ENCODE results near the gene RNF150. TPM values are rescaled to one million over a fixed set of nuclear protein-coding genes. Genes with fewer than 3 reads are reported as not detected.

RNF150 gene
- total RNA-seq, 1 donor from 2014 or later: 0.07 TPM

DNA sequence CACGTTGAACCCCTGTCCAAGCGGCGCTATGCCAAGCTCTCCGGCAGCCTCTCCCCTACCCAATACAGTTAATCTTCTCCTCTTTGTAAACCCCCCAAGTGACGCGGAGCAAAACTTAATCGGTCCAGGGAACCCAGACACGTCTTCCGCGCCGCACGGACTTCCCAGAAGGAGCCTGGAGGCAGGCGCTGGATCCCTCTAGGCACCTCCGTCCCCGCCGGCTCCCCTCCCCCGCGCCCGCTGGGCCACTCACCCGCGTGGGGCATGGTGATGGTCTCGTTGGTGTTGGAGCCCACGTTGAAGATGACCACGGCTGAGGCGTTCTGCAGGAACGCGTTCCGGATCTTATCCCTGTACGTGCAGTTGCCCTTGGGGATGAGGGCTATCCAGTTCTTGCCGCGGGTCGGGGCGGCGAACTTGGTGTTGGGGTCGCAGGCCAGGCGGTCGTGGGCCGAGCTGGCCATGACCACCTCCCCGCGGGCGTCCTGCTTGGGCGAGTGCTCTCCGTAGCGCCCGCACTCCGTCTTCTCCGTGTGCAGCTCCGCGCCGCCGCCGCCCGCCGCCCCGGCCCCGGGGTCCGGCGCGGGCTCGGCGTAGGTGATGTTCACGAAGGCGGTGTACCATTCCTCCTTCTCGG lies 1.1 kb downstream of the RNF150 start:
- no peak for DNase-seq (ENCODE audit: low read depth, low spot score)

DNA sequence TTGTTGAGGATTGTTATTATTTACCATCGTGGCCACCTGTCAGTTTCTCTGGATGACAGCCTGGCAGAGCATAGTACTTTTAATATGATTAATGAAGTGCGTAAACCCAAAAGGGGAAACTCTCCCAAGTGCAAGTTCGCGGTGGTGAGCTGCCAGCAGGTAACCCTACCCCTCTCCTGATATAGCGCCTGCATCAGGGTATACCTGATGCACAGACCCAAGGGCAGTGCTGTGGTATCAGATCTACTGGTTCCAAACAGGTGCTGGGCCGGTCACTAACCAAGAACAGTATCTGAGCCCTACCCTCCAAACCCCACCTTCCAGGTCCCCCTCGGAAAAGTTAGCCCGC lies 1.6 kb downstream of the RNF150 start:
- DNase-seq (ENCODE audit: low read depth, low spot score): no peak

GRCh38 chr4:141130947-141131605 lies 2.2 kb downstream of the RNF150 start:
- DNase-seq (ENCODE audit: low read depth, low spot score): no peak

GRCh38 chr4:141127884-141128283 lies 5.4 kb downstream of the RNF150 start:
- no peak for DNase-seq (ENCODE audit: low read depth, low spot score)

DNA sequence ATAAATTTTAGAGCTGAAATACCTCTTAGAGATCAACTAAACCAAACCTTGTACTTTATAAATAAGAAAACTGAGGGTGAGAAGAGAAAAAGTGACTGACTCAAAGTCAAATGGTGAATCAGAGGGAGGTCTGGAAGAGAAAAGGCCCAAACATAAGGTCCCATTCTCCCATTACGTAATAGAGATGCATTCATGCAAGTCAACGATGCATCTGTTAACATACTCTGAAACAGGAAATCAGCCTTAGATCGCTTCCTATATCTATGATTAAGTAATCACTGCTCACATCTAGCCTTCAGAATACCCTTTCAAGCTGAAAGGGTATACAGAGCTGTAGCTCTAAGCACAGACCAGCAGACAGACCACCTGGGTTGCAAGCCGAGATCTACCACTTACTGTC lies 6.5 kb downstream of the RNF150 start:
- no peak for DNase-seq (ENCODE audit: low read depth, low spot score)

DNA sequence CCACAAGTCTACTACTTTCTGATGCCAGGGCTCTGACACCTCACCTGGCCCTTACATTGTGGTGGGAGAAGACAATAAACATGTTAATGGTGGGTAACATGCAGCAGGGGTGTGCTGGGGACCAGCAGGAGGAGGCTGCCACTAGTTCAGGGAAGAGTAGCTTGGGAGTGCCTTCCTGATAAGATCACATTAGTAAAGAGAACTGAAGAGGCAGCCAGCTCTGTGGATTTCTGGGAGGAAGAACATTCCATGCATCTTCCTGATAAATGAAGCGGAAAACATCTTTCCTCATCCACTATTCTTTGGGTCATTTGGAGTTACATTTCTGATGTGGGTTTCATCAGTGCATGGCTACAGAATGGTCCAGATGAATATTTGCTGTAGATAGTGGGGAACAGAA lies 9.0 kb downstream of the RNF150 start:
- DNase-seq (ENCODE audit: low read depth, low spot score): no peak

- no peak for DNase-seq (ENCODE audit: low read depth, low spot score)
Observed at GRCh38 chr4:141121768-141122454, 11.4 kb downstream of the RNF150 start.

- DNase-seq (ENCODE audit: low read depth, low spot score): no peak
Observed at GRCh38 chr4:141121101-141121500, 12.2 kb downstream of the RNF150 start.

- DNase-seq (ENCODE audit: low read depth, low spot score): no peak
Observed at GRCh38 chr4:141120036-141120593, 13.2 kb downstream of the RNF150 start.

- no peak for DNase-seq (ENCODE audit: low read depth, low spot score)
Observed at GRCh38 chr4:141119071-141119470, 14.2 kb downstream of the RNF150 start.

- DNase-seq (ENCODE audit: low read depth, low spot score): no peak
Observed at GRCh38 chr4:141118381-141118780, 14.9 kb downstream of the RNF150 start.

DNA sequence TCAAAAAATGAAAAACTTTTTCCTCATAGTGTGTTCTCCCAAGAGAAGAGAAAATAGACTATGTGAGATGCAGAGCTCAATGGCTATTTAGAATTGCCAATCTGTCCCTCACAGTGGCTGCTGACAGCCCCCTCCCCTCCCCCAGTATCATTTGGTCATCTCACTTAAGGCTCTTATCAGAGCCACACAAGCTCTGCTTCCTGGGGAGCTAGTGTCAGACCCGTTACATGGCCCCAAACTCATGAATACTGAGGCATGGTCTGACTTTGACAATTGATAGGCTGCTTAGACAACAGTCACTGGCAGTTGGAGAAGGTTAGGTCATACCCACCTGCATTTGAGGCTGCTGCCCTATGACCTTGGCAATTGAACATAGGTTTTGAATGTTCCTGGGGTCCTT lies 15.3 kb downstream of the RNF150 start:
- DNase-seq (ENCODE audit: low read depth, low spot score): no peak

- no peak for DNase-seq (ENCODE audit: low read depth, low spot score)
Observed at GRCh38 chr4:141109983-141110382, 23.3 kb downstream of the RNF150 start.

GRCh38 chr4:141107927-141108326 lies 25.3 kb downstream of the RNF150 start:
- no peak for DNase-seq (ENCODE audit: low read depth, low spot score)

DNA sequence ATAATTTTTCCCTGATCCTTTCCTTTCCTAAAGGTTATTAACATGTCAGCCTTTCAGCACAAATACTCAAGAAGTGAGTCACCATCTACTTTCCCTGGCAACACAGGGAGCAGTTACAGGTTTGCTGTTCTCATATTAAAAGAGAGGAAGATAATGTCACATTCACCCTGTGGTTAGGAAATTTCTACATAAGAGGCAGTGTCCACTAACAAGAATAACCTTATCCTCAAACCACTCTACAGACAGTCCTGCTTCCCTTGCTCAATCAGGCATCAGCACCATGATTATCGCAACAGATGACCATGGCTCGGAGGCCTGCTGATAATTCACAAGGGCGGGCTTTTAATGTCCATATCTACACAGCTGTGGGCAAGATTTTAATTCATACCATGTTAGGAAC lies 30.9 kb downstream of the RNF150 start:
- DNase-seq (ENCODE audit: low read depth, low spot score): no peak

- no peak for DNase-seq (ENCODE audit: low read depth, low spot score)
Observed at GRCh38 chr4:141101511-141101910, 31.8 kb downstream of the RNF150 start.

- no peak for DNase-seq (ENCODE audit: low read depth, low spot score)
Observed at GRCh38 chr4:141099326-141099725, 33.9 kb downstream of the RNF150 start.

- DNase-seq (ENCODE audit: low read depth, low spot score): no peak
Observed at GRCh38 chr4:141098163-141098562, 35.1 kb downstream of the RNF150 start.

DNA sequence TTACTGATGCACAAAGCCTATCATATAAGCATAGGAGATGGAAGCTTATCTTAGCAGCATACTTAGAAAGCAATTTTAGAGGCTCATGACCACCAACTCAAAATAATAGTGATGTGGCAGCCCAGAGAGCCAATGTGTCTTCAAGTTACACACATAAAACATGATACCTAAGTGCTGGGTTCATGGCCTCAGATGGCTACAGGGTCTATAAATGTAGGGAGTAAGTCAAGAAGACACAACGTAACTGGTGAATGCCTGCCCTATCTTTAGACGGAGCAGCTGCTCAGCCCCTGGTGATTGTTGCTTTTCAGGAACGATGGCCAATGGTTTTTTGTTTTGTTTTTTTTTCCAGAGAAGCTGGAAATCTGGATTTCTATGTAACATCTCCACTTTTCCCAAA lies 42.8 kb downstream of the RNF150 start:
- DNase-seq (ENCODE audit: low read depth, low spot score): no peak

DNA sequence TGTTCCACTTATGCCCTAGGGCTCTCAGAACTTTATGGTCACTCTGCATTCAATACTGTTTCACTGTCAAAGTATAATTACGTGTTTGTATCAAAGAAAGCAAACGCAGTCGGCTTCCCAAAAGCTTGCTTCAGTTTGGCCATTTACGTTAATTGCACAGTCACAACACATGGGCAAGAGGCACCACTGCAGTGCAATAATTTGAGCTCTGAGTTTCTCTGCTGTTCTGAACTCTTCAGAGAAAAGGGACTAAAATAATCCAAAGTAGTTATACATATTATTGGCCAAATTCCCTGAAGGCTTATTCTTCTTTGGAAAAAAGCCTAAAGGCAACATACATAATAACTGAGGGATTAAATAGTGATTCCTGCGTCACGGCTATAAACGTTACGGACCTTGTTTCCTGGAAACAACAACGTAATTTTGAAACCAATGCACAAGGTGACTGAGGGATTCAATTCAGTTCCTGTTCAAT lies 51.3 kb downstream of the RNF150 start:
- no peak for DNase-seq (ENCODE audit: low read depth, low spot score)

GRCh38 chr4:141080668-141081067 lies 52.6 kb downstream of the RNF150 start:
- no peak for DNase-seq (ENCODE audit: low read depth, low spot score)

DNA sequence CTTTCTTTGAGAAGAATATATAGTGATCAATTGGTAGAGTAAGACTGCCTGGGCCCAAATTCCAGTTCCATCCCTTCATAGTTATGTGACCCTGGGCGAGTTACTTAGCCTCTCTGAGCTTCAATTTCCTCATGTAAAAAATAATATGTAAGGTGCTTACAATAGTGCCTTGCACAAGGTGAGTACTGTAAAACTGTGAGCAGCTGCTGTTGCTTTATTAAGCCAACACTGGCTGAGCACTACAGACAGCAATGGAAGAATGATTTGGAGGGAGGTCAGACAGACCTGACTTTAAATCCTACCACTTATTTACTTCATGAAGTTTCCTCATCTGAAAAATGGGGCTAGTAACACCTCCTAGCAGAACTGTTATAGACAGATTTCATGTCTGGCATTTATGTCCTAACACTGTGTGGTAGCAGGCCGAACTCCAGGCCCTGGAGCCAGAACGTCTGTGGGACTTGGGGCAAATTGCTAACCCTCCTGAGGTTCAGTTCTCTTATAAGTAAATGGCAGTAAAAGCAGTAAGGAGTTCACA lies 53.8 kb downstream of the RNF150 start:
- no peak for DNase-seq (ENCODE audit: low read depth, low spot score)
